ENCODE measurements around the gene CD7. TPM values are rescaled to one million over a fixed set of nuclear protein-coding genes. Genes with fewer than 3 reads are reported as not detected.
A peak's percentile ranks its signal among the peaks of the same experiment; 100 is the strongest.

The CD7 gene
- polyA plus RNA-seq, 1 of the 3 experiments (the other 2 are of a cell fraction): 0.07 TPM

DNA sequence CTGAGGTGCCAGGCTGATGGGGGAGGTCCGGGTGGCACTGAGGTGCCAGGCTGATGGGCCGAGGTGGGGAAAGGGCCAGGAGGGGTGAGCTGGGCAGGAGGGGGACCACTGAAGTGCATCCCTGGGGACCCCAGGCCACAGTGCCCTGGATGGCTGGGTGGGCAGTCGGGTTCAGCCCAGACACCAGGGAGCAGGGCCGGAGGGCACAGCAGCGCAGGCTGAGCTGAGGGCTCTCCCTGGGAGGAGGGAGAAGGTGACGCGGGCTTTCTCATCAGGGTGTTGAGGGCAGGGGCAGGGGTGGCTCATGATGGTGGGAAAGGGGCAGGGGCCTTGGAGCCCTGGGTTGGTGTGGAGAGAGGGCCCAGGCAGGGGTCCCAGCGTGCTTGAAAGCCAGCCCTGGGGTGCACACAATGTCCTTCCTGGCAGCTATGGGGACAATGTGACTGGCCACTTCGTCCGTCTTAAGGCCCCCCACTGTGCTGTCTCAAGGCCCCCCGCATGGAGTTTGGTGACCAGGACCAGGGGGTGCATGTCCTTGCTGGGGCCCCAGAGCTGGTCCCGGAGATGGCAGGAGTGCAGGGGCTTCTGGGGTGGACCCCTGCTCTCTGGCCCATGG lies 16.0 kb downstream of the CD7 start:
- POLR2A ChIA-PET: interaction anchor here (1.6 to 1.8 kb wide), 2 partner anchors 9 to 29 kb away, joined by 3 to 11 read pairs; no protein-coding TSS in a partner anchor

DNA sequence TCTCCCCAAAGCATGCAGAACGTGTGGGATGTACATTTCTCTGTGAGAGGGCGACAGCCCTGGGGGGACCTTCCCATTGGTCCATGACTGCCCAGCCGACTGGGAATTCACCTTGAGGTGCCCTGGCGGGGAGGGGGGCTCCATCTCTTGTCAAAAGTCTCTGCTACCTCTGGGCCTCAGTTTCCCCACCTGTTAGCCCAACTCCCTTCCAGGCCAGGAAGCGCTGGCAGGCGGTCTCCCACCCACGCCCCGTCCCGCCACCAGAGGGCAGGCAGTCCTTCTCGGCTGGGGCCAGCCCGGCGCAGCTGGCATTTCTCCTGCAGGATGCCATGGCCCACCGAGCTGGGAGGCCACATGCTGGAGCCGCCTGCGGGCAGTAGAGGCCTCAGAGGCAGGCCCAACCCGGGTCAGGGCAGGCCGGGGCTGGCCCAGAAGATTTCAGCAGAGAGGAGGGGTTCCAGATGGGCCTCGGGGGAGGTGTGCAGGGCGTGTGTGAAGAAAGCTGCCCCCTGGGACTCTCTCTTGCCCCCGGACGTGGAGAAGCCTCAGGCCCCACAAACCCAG lies 16.6 kb downstream of the CD7 start:
- CTCF ChIA-PET: interaction anchor here (0.5 to 15.1 kb wide), 30 partner anchors 10 to 250 kb away, joined by 3 to 184 read pairs (median 6); partner anchors contain the start of genes CD7, CSNK1D, HEXD and OGFOD3
- Histone ChIP-seq H3K27me3 (ENCODE audit: insufficient read depth) (no peaks in the 10 kb centered on the region), H3K4me3 (ENCODE audit: low read depth in 2 of 2, low read length in 1 of 2) (no peak overlapping the region), H3F3A (replicated peaks; ENCODE audit: insufficient read depth) (peaks cover 10% of the 10 kb centered on the region), H3K9me2 (no peaks in the 10 kb centered on the region), H3K9ac (no peak overlapping the region), H2AFZ (ENCODE audit: low read depth) (no peak overlapping the region), H3K4me2 (no peak overlapping the region), H3K4me1 (ENCODE audit: control insufficient read depth in 1 of 2, insufficient read depth in 2 of 2, low read depth in 1 of 2, low read length in 1 of 2) (peaks cover 21 to 36% of the 10 kb centered on the region in 2 experiments; a peak in 3 of 4 replicates), H3K36me3 (replicated peaks in 1 of 2; ENCODE audit: control insufficient read depth in 1 of 2, insufficient read depth in 2 of 2, low read length in 1 of 2) (no peaks in the 10 kb centered on the region), H3K27ac (ENCODE audit: low read depth in 2 of 2, low read length in 1 of 2) (no peak overlapping the region), H4K20me1 (ENCODE audit: insufficient read depth) (no peaks in the 10 kb centered on the region), H3K79me2 (ENCODE audit: insufficient read depth) (no peaks in the 10 kb centered on the region), H3K9me3 (no peaks in the 10 kb centered on the region)
- DNase-seq: peak; percentile 97
- WGBS (ENCODE audit: low lambda C conversion rate): 54% methylated on average over 13 of the region's 21 CpGs
- TF ChIP-seq EZH2phosphoT487 (IDR thresholded peaks at IDR 0.05; ENCODE audit: borderline replicate concordance, low read depth) (no peak), RAD21 (IDR thresholded peaks at IDR 0.05; ENCODE audit: low read length) (peak; percentile 84), MEF2A (IDR thresholded peaks at IDR 0.05; ENCODE audit: borderline replicate concordance, low read depth) (no peak), CHD2 (IDR thresholded peaks at IDR 0.05; ENCODE audit: low read length, partially characterized antibody) (peak; percentile 47), FOXJ3 (CRISPR knock-in tag; IDR thresholded peaks at IDR 0.05) (0 out of 2 replicates have a peak, but pooled peaks have one; percentile 37), SMC3 (IDR thresholded peaks at IDR 0.05; ENCODE audit: low read depth, low read length) (peak; percentile 93), MXI1 (IDR thresholded peaks at IDR 0.05; ENCODE audit: low read depth, low read length) (peak; percentile 61; the same call in 1 of the 2 replicates), EP300 (IDR thresholded peaks at IDR 0.05; ENCODE audit: borderline replicate concordance in 1 of 2, low read depth in 1 of 2, low read length in 1 of 2) (no peak)
- TF ChIP-seq, protein P1, sequence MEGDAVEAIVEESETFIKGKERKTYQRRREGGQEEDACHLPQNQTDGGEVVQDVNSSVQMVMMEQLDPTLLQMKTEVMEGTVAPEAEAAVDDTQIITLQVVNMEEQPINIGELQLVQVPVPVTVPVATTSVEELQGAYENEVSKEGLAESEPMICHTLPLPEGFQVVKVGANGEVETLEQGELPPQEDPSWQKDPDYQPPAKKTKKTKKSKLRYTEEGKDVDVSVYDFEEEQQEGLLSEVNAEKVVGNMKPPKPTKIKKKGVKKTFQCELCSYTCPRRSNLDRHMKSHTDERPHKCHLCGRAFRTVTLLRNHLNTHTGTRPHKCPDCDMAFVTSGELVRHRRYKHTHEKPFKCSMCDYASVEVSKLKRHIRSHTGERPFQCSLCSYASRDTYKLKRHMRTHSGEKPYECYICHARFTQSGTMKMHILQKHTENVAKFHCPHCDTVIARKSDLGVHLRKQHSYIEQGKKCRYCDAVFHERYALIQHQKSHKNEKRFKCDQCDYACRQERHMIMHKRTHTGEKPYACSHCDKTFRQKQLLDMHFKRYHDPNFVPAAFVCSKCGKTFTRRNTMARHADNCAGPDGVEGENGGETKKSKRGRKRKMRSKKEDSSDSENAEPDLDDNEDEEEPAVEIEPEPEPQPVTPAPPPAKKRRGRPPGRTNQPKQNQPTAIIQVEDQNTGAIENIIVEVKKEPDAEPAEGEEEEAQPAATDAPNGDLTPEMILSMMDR (IDR thresholded peaks at IDR 0.05): peak; percentile 87
- TF ChIP-seq, protein P2, sequence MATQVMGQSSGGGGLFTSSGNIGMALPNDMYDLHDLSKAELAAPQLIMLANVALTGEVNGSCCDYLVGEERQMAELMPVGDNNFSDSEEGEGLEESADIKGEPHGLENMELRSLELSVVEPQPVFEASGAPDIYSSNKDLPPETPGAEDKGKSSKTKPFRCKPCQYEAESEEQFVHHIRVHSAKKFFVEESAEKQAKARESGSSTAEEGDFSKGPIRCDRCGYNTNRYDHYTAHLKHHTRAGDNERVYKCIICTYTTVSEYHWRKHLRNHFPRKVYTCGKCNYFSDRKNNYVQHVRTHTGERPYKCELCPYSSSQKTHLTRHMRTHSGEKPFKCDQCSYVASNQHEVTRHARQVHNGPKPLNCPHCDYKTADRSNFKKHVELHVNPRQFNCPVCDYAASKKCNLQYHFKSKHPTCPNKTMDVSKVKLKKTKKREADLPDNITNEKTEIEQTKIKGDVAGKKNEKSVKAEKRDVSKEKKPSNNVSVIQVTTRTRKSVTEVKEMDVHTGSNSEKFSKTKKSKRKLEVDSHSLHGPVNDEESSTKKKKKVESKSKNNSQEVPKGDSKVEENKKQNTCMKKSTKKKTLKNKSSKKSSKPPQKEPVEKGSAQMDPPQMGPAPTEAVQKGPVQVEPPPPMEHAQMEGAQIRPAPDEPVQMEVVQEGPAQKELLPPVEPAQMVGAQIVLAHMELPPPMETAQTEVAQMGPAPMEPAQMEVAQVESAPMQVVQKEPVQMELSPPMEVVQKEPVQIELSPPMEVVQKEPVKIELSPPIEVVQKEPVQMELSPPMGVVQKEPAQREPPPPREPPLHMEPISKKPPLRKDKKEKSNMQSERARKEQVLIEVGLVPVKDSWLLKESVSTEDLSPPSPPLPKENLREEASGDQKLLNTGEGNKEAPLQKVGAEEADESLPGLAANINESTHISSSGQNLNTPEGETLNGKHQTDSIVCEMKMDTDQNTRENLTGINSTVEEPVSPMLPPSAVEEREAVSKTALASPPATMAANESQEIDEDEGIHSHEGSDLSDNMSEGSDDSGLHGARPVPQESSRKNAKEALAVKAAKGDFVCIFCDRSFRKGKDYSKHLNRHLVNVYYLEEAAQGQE (IDR thresholded peaks at IDR 0.05; ENCODE audit: low read depth, low read length): 0 out of 2 replicates have a peak, but pooled peaks have one; percentile 36
- TF ChIP-seq, protein P3, sequence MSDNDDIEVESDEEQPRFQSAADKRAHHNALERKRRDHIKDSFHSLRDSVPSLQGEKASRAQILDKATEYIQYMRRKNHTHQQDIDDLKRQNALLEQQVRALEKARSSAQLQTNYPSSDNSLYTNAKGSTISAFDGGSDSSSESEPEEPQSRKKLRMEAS (IDR thresholded peaks at IDR 0.05; ENCODE audit: low read depth): peak; percentile 43; the same call in 1 of the 2 replicates
- POLR2A ChIA-PET: interaction anchor here (1.2 to 1.8 kb wide), 3 partner anchors 8 to 30 kb away, joined by 3 to 11 read pairs (median 3); partner anchors contain the start of gene CSNK1D

More for the DNA sequence above, 16.0 kb downstream of the CD7 start:
- Histone ChIP-seq H3K79me2 (ENCODE audit: insufficient read depth) (no peaks in the 10 kb centered on the region), H3K9me2 (no peaks in the 10 kb centered on the region), H3K4me3 (ENCODE audit: low read depth in 2 of 2, low read length in 1 of 2) (no peak overlapping the region), H3K9ac (no peak overlapping the region), H3K27me3 (ENCODE audit: insufficient read depth) (no peaks in the 10 kb centered on the region), H3K4me2 (no peak overlapping the region), H2AFZ (ENCODE audit: low read depth) (no peak overlapping the region), H3K27ac (ENCODE audit: low read depth in 2 of 2, low read length in 1 of 2) (no peak overlapping the region), H4K20me1 (ENCODE audit: insufficient read depth) (no peaks in the 10 kb centered on the region), H3K4me1 (ENCODE audit: control insufficient read depth in 1 of 2, insufficient read depth in 2 of 2, low read depth in 1 of 2, low read length in 1 of 2) (peaks cover 21 to 36% of the 10 kb centered on the region in 2 experiments; a peak in 3 of 4 replicates), H3F3A (replicated peaks; ENCODE audit: insufficient read depth) (peaks cover 10% of the 10 kb centered on the region), H3K36me3 (replicated peaks in 1 of 2; ENCODE audit: control insufficient read depth in 1 of 2, insufficient read depth in 2 of 2, low read length in 1 of 2) (no peaks in the 10 kb centered on the region), H3K9me3 (no peaks in the 10 kb centered on the region)
- CTCF ChIA-PET: interaction anchor here (0.8 to 15.1 kb wide), 27 partner anchors 9 to 244 kb away, joined by 3 to 184 read pairs (median 6); partner anchors contain the start of genes CD7, CSNK1D, HEXD and OGFOD3
- DNase-seq: peak; percentile 52
- TF ChIP-seq, protein P4, sequence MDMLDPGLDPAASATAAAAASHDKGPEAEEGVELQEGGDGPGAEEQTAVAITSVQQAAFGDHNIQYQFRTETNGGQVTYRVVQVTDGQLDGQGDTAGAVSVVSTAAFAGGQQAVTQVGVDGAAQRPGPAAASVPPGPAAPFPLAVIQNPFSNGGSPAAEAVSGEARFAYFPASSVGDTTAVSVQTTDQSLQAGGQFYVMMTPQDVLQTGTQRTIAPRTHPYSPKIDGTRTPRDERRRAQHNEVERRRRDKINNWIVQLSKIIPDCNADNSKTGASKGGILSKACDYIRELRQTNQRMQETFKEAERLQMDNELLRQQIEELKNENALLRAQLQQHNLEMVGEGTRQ (IDR thresholded peaks at IDR 0.05; ENCODE audit: borderline replicate concordance, low read depth, low read length): no peak
- 88% methylated on average over 12 of the region's 12 CpGs for WGBS (ENCODE audit: low lambda C conversion rate)

Data from SK-N-SH (cell line).